Measurements from ENCODE around the gene KRTAP20-2. TPM values are rescaled to one million over a fixed set of nuclear protein-coding genes. Genes with fewer than 3 reads are reported as not detected.

KRTAP20-2 gene
- total RNA-seq, 2 experiments from 2014 or later = not detected

DNA sequence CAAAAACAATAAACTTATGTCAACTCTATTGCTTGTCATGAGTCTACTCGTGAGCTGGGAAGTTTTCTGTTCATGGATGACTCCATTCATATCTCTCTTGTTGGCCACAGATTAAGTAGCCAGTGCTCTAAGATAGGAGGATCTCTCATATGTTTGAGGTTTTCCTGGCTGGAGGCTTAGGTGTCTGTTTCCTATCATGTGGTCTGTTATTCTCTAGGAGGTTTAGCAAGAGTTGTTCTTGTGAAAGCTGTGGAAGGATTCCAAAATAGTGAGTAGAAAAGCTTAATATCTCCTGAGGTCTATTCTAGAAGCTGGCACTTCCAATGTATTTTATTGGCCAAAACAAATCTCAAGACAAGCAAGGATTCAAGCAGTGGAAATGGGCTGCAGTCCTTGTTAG, 5.8 kb upstream of the KRTAP20-2 start:
- H3K36me3 Mint-ChIP-seq (ENCODE audit: low read depth) = no peaks in the 10 kb centered on the region
- DNase-seq (no peak), ATAC-seq (ENCODE audit: poor library complexity) (no peak)
- Histone ChIP-seq H3K9me3 (ENCODE audit: control insufficient read depth in 1 of 2, insufficient read depth in 1 of 2, low read length in 2 of 2) (peaks cover 0 to 4% of the 10 kb centered on the region in 2 experiments), H3K27me3 (ENCODE audit: control insufficient read depth in 1 of 2, insufficient read depth in 2 of 2, low read length in 2 of 2) (no peaks in the 10 kb centered on the region), H3K4me3 (ENCODE audit: low read length) (no peak overlapping the region), H3K4me1 (ENCODE audit: insufficient read depth, low read length) (no peaks in the 10 kb centered on the region), H3K36me3 (ENCODE audit: insufficient read depth, low read length) (no peaks in the 10 kb centered on the region), H3K27ac (ENCODE audit: low read depth in 1 of 2, low read length in 2 of 2) (no peak overlapping the region)
- no peak overlapping the region for H3K27ac Mint-ChIP-seq
- H3K9me3 Mint-ChIP-seq = peaks cover 3% of the 10 kb centered on the region
- no peak overlapping the region for H3K4me3 Mint-ChIP-seq
- TF ChIP-seq, protein P1, sequence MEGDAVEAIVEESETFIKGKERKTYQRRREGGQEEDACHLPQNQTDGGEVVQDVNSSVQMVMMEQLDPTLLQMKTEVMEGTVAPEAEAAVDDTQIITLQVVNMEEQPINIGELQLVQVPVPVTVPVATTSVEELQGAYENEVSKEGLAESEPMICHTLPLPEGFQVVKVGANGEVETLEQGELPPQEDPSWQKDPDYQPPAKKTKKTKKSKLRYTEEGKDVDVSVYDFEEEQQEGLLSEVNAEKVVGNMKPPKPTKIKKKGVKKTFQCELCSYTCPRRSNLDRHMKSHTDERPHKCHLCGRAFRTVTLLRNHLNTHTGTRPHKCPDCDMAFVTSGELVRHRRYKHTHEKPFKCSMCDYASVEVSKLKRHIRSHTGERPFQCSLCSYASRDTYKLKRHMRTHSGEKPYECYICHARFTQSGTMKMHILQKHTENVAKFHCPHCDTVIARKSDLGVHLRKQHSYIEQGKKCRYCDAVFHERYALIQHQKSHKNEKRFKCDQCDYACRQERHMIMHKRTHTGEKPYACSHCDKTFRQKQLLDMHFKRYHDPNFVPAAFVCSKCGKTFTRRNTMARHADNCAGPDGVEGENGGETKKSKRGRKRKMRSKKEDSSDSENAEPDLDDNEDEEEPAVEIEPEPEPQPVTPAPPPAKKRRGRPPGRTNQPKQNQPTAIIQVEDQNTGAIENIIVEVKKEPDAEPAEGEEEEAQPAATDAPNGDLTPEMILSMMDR (IDR thresholded peaks at IDR 0.05) = no peak
- H3K4me1 Mint-ChIP-seq (ENCODE audit: low read depth) = no peaks in the 10 kb centered on the region
- no peaks in the 10 kb centered on the region for H3K27me3 Mint-ChIP-seq
- CTCF ChIA-PET = no interaction called here
- intact Hi-C loops (cut with DNase I, micrococcal nuclease) = no loop called here
- POLR2A ChIA-PET = no interaction called here

DNA sequence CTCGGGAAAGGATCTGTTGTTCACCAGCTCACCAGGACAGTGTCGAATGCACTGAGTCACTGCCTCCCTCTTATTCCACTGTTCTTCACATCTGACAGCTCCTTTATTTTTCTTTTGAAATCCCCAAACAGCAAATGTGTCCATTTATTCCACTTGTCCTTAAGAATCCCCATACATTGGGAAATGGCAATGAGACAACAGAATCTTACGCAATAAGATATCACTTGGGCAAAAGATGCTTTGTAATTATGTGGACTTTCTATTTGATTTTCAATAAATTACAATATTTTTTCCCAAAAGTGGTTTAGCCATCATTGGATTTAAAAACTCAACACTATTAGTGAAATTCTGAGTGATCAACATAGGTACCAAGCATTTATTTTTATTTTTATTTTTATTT, 3.7 kb downstream of the KRTAP20-2 start:
- TF ChIP-seq, protein P1 (IDR thresholded peaks at IDR 0.05) = no peak
- CTCF ChIA-PET = no interaction called here
- Histone ChIP-seq H3K4me1 (ENCODE audit: insufficient read depth, low read length) (no peaks in the 10 kb centered on the region), H3K27ac (ENCODE audit: low read depth in 1 of 2, low read length in 2 of 2) (no peak overlapping the region), H3K27me3 (ENCODE audit: control insufficient read depth in 1 of 2, insufficient read depth in 2 of 2, low read length in 2 of 2) (no peaks in the 10 kb centered on the region), H3K36me3 (ENCODE audit: insufficient read depth, low read length) (no peaks in the 10 kb centered on the region), H3K4me3 (ENCODE audit: low read length) (no peak overlapping the region), H3K9me3 (ENCODE audit: control insufficient read depth in 1 of 2, insufficient read depth in 1 of 2, low read length in 2 of 2) (peaks cover 0 to 4% of the 10 kb centered on the region in 2 experiments)
- POLR2A ChIA-PET = no interaction called here
- intact Hi-C loops (cut with DNase I, micrococcal nuclease) = no loop called here
- no peak overlapping the region for H3K4me3 Mint-ChIP-seq
- H3K27me3 Mint-ChIP-seq = no peaks in the 10 kb centered on the region
- no peaks in the 10 kb centered on the region for H3K36me3 Mint-ChIP-seq (ENCODE audit: low read depth)
- H3K9me3 Mint-ChIP-seq = peaks cover 7% of the 10 kb centered on the region
- DNase-seq (no peak), ATAC-seq (ENCODE audit: poor library complexity) (no peak)
- no peak overlapping the region for H3K27ac Mint-ChIP-seq
- no peaks in the 10 kb centered on the region for H3K4me1 Mint-ChIP-seq (ENCODE audit: low read depth)

DNA sequence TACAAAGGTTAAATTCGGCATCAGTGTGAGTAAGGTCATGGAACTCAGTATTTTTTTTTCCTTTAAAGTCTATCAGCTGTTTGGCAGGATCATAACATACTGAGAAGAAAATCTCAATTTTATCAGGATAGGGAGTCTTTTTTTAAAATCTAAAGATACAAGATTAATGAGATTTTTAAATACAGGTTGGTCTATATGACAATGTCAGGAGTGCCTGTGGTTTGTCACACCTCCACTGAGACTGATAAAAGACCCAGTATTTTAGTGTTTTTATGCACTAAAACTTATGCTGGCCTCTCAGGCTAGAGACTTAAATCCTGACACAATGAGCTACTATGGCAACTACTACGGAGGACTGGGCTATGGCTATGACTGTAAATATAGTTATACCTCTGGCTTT, 7.6 kb downstream of the KRTAP20-2 start, which contains the start of gene KRTAP20-3:
TSS of gene KRTAP20-3 (plus strand) at position 301 of the 400 bp plus-strand sequence.
- Mint-ChIP-seq H3K9me3 (peaks cover 7% of the 10 kb centered on the region), H3K27me3 (no peaks in the 10 kb centered on the region), H3K27ac (no peak within 1 kb of the TSS), H3K4me1 (ENCODE audit: low read depth) (no peaks in the 10 kb centered on the region), H3K4me3 (no peak within 1 kb of the TSS), H3K36me3 (ENCODE audit: low read depth) (no peaks in the 10 kb centered on the region)
- Histone ChIP-seq H3K36me3 (ENCODE audit: insufficient read depth, low read length) (no peaks in the 10 kb centered on the region), H3K27me3 (ENCODE audit: control insufficient read depth in 1 of 2, insufficient read depth in 2 of 2, low read length in 2 of 2) (no peaks in the 10 kb centered on the region), H3K9me3 (ENCODE audit: control insufficient read depth in 1 of 2, insufficient read depth in 1 of 2, low read length in 2 of 2) (peaks cover 0 to 4% of the 10 kb centered on the region in 2 experiments), H3K4me3 (ENCODE audit: low read length) (no peak within 1 kb of the TSS), H3K4me1 (ENCODE audit: insufficient read depth, low read length) (no peaks in the 10 kb centered on the region), H3K27ac (ENCODE audit: low read depth in 1 of 2, low read length in 2 of 2) (no peak within 1 kb of the TSS)
- intact Hi-C loops (cut with DNase I, micrococcal nuclease) = no loop called here
- CTCF ChIA-PET = no interaction called here
- POLR2A ChIA-PET = no interaction called here
- TF ChIP-seq, protein P1 (IDR thresholded peaks at IDR 0.05) = no peak
- DNase-seq (no peak), ATAC-seq (ENCODE audit: poor library complexity) (no peak)
